Upper lobe of left lung (tissue), 4 donors: ENCODE data around the gene FOXP1.

Experiments used
- POLR2A ChIP-seq, 4 donors: fragments of 450-650 bp; IDR thresholded peaks; one replicate each; pipeline ENCODE4 v1.5.1; 2016 to 2017; ENCODE audit warnings: antibody characterized with exemption in 4 of 4, mild to moderate bottlenecking in 2 of 4
- POLR2AphosphoS5 ChIP-seq, 2 donors: sonication (generic); formaldehyde crosslinking; IDR thresholded peaks; one replicate each; pipeline ENCODE4 v1.5.1; 2017; ENCODE audit warnings: antibody characterized with exemption in 2 of 2

GRCh38 chr3:71625676-71626075 lies 42.1 kb upstream of the FOXP1 start:
- TF ChIP-seq POLR2AphosphoS5 (IDR thresholded peaks at IDR 0.05): no peak
- TF ChIP-seq POLR2A (IDR thresholded peaks at IDR 0.05): no peak
